ENCODE measurements around the gene TAX1BP3.
"Not testable (repeated sequence)": the region's sequence is repeated elsewhere in the genome, so short reads cannot be mapped to it uniquely, and the experiment has no call there.

TAX1BP3 gene

GRCh38 chr17:3708366-3708765 is 40.0 kb upstream of the TAX1BP3 start:
- Histone ChIP-seq H3K4me1 (no peaks in the 10 kb centered on the region), H3K9me3 (ENCODE audit: control insufficient read depth, low read length) (no peaks in the 10 kb centered on the region), H3K9ac (no peak overlapping the region), H3K79me2 (no peaks in the 10 kb centered on the region), H3K27me3 (ENCODE audit: control insufficient read depth, insufficient read depth, low read length) (no peaks in the 10 kb centered on the region), H3K36me3 (ENCODE audit: control insufficient read depth, insufficient read depth, low read length) (no peaks in the 10 kb centered on the region), H3K4me2 (ENCODE audit: low read length) (no peak overlapping the region), H3K4me3 (ENCODE audit: low read depth, low read length) (no peak overlapping the region), H3K27ac (no peak overlapping the region), H2AFZ (no peak overlapping the region)
- TF ChIP-seq CTCF (IDR thresholded peaks at IDR 0.05): no peak

DNA sequence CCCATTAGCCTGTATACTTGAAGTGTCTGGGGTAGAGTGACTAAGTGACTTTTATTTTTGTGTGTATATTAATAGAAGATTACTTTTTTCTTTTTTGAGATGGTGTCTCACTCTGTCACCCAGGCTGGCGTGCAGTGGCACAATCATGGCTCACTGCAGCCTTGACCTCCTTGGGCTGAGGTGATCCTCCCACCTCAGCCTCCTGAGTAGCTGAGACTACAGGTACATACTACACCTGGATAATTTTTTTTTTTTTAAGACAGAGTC is 37.3 kb upstream of the TAX1BP3 start:
- not testable (repeated sequence) for H3K4me3 ChIP-seq (ENCODE audit: low read depth, low read length); H3K9ac ChIP-seq; H3K9me3 ChIP-seq (ENCODE audit: control insufficient read depth, low read length); H2AFZ ChIP-seq; H3K4me2 ChIP-seq (ENCODE audit: low read length); H3K36me3 ChIP-seq (ENCODE audit: control insufficient read depth, insufficient read depth, low read length); H3K27ac ChIP-seq; H3K79me2 ChIP-seq; H3K4me1 ChIP-seq; H3K27me3 ChIP-seq (ENCODE audit: control insufficient read depth, insufficient read depth, low read length)

GRCh38 chr17:3704931-3705717 is 36.7 kb upstream of the TAX1BP3 start:
- Histone ChIP-seq H3K27me3 (ENCODE audit: control insufficient read depth, insufficient read depth, low read length) (no peaks in the 10 kb centered on the region), H3K36me3 (ENCODE audit: control insufficient read depth, insufficient read depth, low read length) (no peaks in the 10 kb centered on the region), H2AFZ (no peak overlapping the region), H3K9me3 (ENCODE audit: control insufficient read depth, low read length) (no peaks in the 10 kb centered on the region), H3K79me2 (no peaks in the 10 kb centered on the region), H3K9ac (no peak overlapping the region), H3K4me3 (ENCODE audit: low read depth, low read length) (no peak overlapping the region), H3K4me1 (no peaks in the 10 kb centered on the region), H3K27ac (no peak overlapping the region), H3K4me2 (ENCODE audit: low read length) (no peak overlapping the region)
- no peak for TF ChIP-seq CTCF (IDR thresholded peaks at IDR 0.05)

- not testable (repeated sequence) for H3K27ac ChIP-seq; H3K4me2 ChIP-seq (ENCODE audit: low read length); H3K79me2 ChIP-seq; H2AFZ ChIP-seq; H3K27me3 ChIP-seq (ENCODE audit: control insufficient read depth, insufficient read depth, low read length); H3K36me3 ChIP-seq (ENCODE audit: control insufficient read depth, insufficient read depth, low read length); H3K9me3 ChIP-seq (ENCODE audit: control insufficient read depth, low read length); H3K4me1 ChIP-seq; H3K9ac ChIP-seq; H3K4me3 ChIP-seq (ENCODE audit: low read depth, low read length)
Measured at GRCh38 chr17:3702041-3702539, 33.7 kb upstream of the TAX1BP3 start.

DNA sequence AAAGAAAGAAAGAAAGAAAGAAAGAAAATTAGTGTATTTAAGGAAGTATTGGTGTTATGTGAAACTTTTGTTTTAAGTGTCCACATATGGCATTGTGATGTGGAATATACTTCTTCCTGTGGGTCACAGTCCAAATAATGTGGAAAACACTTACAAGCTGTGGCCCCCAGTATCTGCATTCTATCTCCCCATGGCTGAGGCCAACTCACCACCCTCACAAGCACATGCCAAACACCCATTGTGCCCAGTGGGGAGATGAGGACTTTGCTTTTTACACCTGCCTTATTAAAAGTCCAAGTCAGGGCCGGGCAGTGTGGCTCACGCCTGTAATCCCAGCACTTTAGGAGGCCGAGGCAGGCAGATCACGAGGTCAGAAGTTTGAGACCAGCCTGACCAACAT is 31.6 kb upstream of the TAX1BP3 start:
- Histone ChIP-seq H3K9me3 (ENCODE audit: control insufficient read depth, low read length) (no peaks in the 10 kb centered on the region), H3K79me2 (no peaks in the 10 kb centered on the region), H3K4me1 (no peaks in the 10 kb centered on the region), H3K4me3 (ENCODE audit: low read depth, low read length) (no peak overlapping the region), H3K36me3 (ENCODE audit: control insufficient read depth, insufficient read depth, low read length) (no peaks in the 10 kb centered on the region), H3K4me2 (ENCODE audit: low read length) (no peak overlapping the region), H3K27me3 (ENCODE audit: control insufficient read depth, insufficient read depth, low read length) (no peaks in the 10 kb centered on the region), H3K27ac (no peak overlapping the region), H2AFZ (no peak overlapping the region), H3K9ac (no peak overlapping the region)
- no peak for TF ChIP-seq CTCF (IDR thresholded peaks at IDR 0.05)

- peaks cover 3% of the 10 kb centered on the region for H3K79me2 ChIP-seq
- H3K9me3 ChIP-seq (ENCODE audit: control insufficient read depth, low read length): no peaks in the 10 kb centered on the region
- no peaks in the 10 kb centered on the region for H3K36me3 ChIP-seq (ENCODE audit: control insufficient read depth, insufficient read depth, low read length)
- H2AFZ ChIP-seq: no peak overlapping the region
- H3K4me2 ChIP-seq (ENCODE audit: low read length): no peak overlapping the region
- H3K27me3 ChIP-seq (ENCODE audit: control insufficient read depth, insufficient read depth, low read length): no peaks in the 10 kb centered on the region
- no peak overlapping the region for H3K27ac ChIP-seq
- no peak for TF ChIP-seq CTCF (IDR thresholded peaks at IDR 0.05)
- no peak overlapping the region for H3K4me3 ChIP-seq (ENCODE audit: low read depth, low read length)
- peaks cover 3% of the 10 kb centered on the region for H3K4me1 ChIP-seq
- H3K9ac ChIP-seq: no peak overlapping the region
Measured at GRCh38 chr17:3698139-3698538, 29.8 kb upstream of the TAX1BP3 start.
